Liver (tissue), 9 donors: ENCODE results near the gene LRRC18. TPM values are rescaled to one million over a fixed set of nuclear protein-coding genes. Genes with fewer than 3 reads are reported as not detected.

Source experiments
- DNase-seq: peaks from one replicate; pipeline ENCODE4 v3.0.0-alpha.2; 2017; ENCODE audit warnings: low spot score
- H3K27ac ChIP-seq, 2 donors: one replicate each; pipeline ENCODE4 v1.7.0; 2013; ENCODE audit warnings: inconsistent platforms in 2 of 2, low read length in 2 of 2, control low read depth in 1 of 2, low read depth in 1 of 2, mild to moderate bottlenecking in 1 of 2
- H3K27me3 ChIP-seq, 4 donors: one replicate each; pipeline versions ENCODE4 v1.6.1 to v1.7.0; 2013; ENCODE audit warnings: low read length in 3 of 4, inconsistent platforms in 1 of 4, mild to moderate bottlenecking in 1 of 4, moderate library complexity in 1 of 4; ENCODE audit not compliant: control insufficient read depth in 4 of 4, insufficient read depth in 4 of 4
- H3K36me3 ChIP-seq, 4 donors: one replicate each; pipeline versions ENCODE4 v1.6.1 to v1.7.0; 2013; ENCODE audit warnings: low read length in 3 of 4, mild to moderate bottlenecking in 3 of 4, low read depth in 1 of 4, moderate library complexity in 1 of 4; ENCODE audit not compliant: control insufficient read depth in 4 of 4, insufficient read depth in 3 of 4
- H3K4me1 ChIP-seq, 4 donors: one replicate each; pipeline versions ENCODE4 v1.6.1 to v1.7.0; 2013; ENCODE audit warnings: low read length in 3 of 4, mild to moderate bottlenecking in 3 of 4, moderate library complexity in 1 of 4; ENCODE audit not compliant: control insufficient read depth in 4 of 4, insufficient read depth in 4 of 4
- H3K4me3 ChIP-seq, 3 donors: one replicate each; pipeline versions ENCODE4 v1.6.1 to v1.7.0; 2013; ENCODE audit warnings: low read length in 3 of 3, control low read depth in 1 of 3, low read depth in 1 of 3, mild to moderate bottlenecking in 1 of 3
- H3K9ac ChIP-seq, 2 donors: one replicate each; pipeline ENCODE4 v1.7.0; 2013; ENCODE audit warnings: low read length in 2 of 2, mild to moderate bottlenecking in 2 of 2, moderate library complexity in 2 of 2, control low read depth in 1 of 2, low read depth in 1 of 2
- H3K9me3 ChIP-seq, 4 donors: one replicate each; pipeline versions ENCODE4 v1.6.1 to v1.7.0; 2013; ENCODE audit warnings: low read length in 3 of 4; ENCODE audit not compliant: control insufficient read depth in 4 of 4
- EGR1 ChIP-seq, 2 donors: IDR thresholded peaks; 2 replicates each; pipeline ENCODE4 v1.6.1; 2016 to 2018; ENCODE audit warnings: antibody characterized with exemption in 2 of 2, low read depth in 2 of 2
- FOXA1 ChIP-seq: IDR thresholded peaks from 2 replicates; pipeline ENCODE4 v1.6.1; 2016; ENCODE audit warnings: antibody characterized with exemption
- FOXA2 ChIP-seq: IDR thresholded peaks from 2 replicates; pipeline ENCODE4 v1.6.1; 2016; ENCODE audit warnings: antibody characterized with exemption
- GABPA ChIP-seq, 2 donors: IDR thresholded peaks in 1 of 2; conservative IDR thresholded peaks in 1 of 2; 2 replicates each; pipeline ENCODE4 v1.6.1; 2016; ENCODE audit warnings: antibody characterized with exemption in 2 of 2, mild to moderate bottlenecking in 1 of 2, moderate library complexity in 1 of 2
- HNF4A ChIP-seq, 2 donors: conservative IDR thresholded peaks; 2 replicates each; pipeline ENCODE4 v1.6.1; 2016; ENCODE audit warnings: antibody characterized with exemption in 2 of 2, mild to moderate bottlenecking in 2 of 2
- HNF4G ChIP-seq: IDR thresholded peaks from 2 replicates; pipeline ENCODE4 v1.6.1; 2016; ENCODE audit warnings: antibody characterized with exemption
- JUND ChIP-seq, 2 donors: IDR thresholded peaks; 2 replicates each; pipeline ENCODE4 v1.6.1; 2016; ENCODE audit warnings: antibody characterized with exemption in 2 of 2
- NR2F2 ChIP-seq: IDR thresholded peaks from 2 replicates; pipeline ENCODE4 v1.6.1; 2016; ENCODE audit warnings: antibody characterized with exemption
- RAD21 ChIP-seq, 2 donors: IDR thresholded peaks; 2 replicates each; pipeline ENCODE4 v1.6.1; 2016; ENCODE audit warnings: antibody characterized with exemption in 2 of 2, mild to moderate bottlenecking in 2 of 2
- RXRA ChIP-seq, 2 donors: IDR thresholded peaks; 2 replicates each; pipeline ENCODE4 v1.6.1; 2017 to 2018; ENCODE audit warnings: antibody characterized with exemption in 2 of 2, mild to moderate bottlenecking in 1 of 2
- SP1 ChIP-seq: IDR thresholded peaks from 2 replicates; pipeline ENCODE4 v1.6.1; 2018; ENCODE audit warnings: antibody characterized with exemption, mild to moderate bottlenecking
- TAF1 ChIP-seq: conservative IDR thresholded peaks from 2 replicates; pipeline ENCODE4 v1.6.1; 2016; ENCODE audit warnings: antibody characterized with exemption, mild to moderate bottlenecking
- YY1 ChIP-seq: IDR thresholded peaks from 2 replicates; pipeline ENCODE4 v1.6.1; 2016; ENCODE audit warnings: antibody characterized with exemption, mild to moderate bottlenecking
- WGBS: extraction: QIAGEN DNeasy Blood & Tissue Kit; methylation state at CpG from one replicate; pipeline ENCODE4 v1.1.7; 2013; 5-methylcytosine and 5-hydroxymethylcytosine counted together
- polyA plus RNA-seq, 2 donors: library from polyadenylated mRNA; stranded (reverse) in 1 of 2; unstranded in 1 of 2; fragments of 200-250 nt in 1 of 2; fragments of >200 nt in 1 of 2; fragmentation: Nextera tagmentation in 1 of 2; extraction: Ambion mirVana in 1 of 2; gene quantifications; one replicate each; pipeline versions ENCODE4 v1.2.1 to v1.2.3, GENCODE V29; 2013 to 2015
- total RNA-seq, 2 donors: library from RNA; depleted of rRNA; stranded (reverse); fragments of >200 nt; gene quantifications; one replicate each; pipeline ENCODE4 v1.2.3, GENCODE V29; 2014
- TF ChIP-seq, protein P1 (sequence below): fragments of 150-350 bp; IDR thresholded peaks from 2 replicates; pipeline ENCODE4 v1.5.1; 2017; ENCODE audit warnings: improper control_type of control experiment, low read depth, low read length; ENCODE audit not compliant: missing input control
- TF ChIP-seq, protein P2 (sequence below): IDR thresholded peaks from 2 replicates; pipeline ENCODE4 v1.6.1; 2016; ENCODE audit warnings: antibody characterized with exemption
- TF ChIP-seq, protein P3 (sequence below): IDR thresholded peaks from 2 replicates; pipeline ENCODE4 v1.6.1; 2016; ENCODE audit warnings: antibody characterized with exemption
- TF ChIP-seq, protein P4 (sequence below): IDR thresholded peaks from 2 replicates; pipeline ENCODE4 v1.6.1; 2016; ENCODE audit warnings: antibody characterized with exemption
- donor health status: healthy.
- donor health status: healthy.
- donor health status: healthy.
- donor health status: healthy.
- donor health status: healthy.

Gene LRRC18
- total and polyA plus RNA-seq, 4 donors = not detected

DNA sequence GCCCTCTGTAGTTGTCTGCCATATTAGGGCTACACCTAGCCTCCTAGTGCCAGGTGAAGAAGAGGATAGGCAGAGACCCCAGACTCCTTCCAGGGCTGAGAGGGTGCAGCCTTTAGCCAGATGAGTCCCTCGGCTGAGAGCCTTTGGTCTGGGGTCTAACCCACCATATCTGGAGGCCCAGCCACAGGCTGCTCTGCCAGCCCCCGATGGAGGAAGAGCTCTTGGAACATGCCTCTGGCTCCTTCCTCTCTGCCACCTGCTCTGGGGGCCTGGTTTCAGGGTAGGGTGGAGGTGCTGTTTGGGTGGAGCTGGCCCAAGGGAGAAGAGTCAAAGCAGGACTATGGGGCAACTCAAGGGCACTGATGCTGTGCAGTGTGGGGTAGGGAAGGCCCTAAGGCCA, 1.4 kb downstream of the LRRC18 start (continued):
- TF ChIP-seq, protein P1, sequence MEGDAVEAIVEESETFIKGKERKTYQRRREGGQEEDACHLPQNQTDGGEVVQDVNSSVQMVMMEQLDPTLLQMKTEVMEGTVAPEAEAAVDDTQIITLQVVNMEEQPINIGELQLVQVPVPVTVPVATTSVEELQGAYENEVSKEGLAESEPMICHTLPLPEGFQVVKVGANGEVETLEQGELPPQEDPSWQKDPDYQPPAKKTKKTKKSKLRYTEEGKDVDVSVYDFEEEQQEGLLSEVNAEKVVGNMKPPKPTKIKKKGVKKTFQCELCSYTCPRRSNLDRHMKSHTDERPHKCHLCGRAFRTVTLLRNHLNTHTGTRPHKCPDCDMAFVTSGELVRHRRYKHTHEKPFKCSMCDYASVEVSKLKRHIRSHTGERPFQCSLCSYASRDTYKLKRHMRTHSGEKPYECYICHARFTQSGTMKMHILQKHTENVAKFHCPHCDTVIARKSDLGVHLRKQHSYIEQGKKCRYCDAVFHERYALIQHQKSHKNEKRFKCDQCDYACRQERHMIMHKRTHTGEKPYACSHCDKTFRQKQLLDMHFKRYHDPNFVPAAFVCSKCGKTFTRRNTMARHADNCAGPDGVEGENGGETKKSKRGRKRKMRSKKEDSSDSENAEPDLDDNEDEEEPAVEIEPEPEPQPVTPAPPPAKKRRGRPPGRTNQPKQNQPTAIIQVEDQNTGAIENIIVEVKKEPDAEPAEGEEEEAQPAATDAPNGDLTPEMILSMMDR = no peak
- TF ChIP-seq FOXA2 = no peak
- TF ChIP-seq SP1 = no peak
- TF ChIP-seq, protein P2, sequence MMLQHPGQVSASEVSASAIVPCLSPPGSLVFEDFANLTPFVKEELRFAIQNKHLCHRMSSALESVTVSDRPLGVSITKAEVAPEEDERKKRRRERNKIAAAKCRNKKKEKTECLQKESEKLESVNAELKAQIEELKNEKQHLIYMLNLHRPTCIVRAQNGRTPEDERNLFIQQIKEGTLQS = no peak
- no peak for TF ChIP-seq YY1
- TF ChIP-seq JUND (IDR thresholded peaks at IDR 0.05) = no peak
- TF ChIP-seq, protein P3, sequence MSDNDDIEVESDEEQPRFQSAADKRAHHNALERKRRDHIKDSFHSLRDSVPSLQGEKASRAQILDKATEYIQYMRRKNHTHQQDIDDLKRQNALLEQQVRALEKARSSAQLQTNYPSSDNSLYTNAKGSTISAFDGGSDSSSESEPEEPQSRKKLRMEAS = no peak

DNA sequence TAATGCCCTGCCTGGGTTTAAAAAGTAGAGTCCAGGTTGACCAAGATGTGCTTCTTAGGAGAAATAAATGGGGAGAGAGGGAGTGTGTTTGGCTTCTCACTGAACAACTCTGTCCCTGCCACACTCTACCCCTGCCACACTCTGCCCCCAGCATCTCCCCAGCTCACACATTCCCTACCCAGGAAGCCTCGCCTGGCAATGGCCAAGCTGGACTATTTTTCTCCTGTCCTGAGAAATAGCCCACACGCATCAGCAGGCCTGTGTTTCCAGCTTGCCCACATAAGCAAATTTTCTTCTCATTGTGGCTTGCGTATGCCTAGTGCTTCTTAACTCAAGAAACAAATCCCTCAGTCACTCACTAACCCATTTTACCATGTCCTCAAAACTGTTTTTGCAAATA, 1.8 kb downstream of the LRRC18 start:
- no peak for TF ChIP-seq NR2F2
- TF ChIP-seq, protein P4, sequence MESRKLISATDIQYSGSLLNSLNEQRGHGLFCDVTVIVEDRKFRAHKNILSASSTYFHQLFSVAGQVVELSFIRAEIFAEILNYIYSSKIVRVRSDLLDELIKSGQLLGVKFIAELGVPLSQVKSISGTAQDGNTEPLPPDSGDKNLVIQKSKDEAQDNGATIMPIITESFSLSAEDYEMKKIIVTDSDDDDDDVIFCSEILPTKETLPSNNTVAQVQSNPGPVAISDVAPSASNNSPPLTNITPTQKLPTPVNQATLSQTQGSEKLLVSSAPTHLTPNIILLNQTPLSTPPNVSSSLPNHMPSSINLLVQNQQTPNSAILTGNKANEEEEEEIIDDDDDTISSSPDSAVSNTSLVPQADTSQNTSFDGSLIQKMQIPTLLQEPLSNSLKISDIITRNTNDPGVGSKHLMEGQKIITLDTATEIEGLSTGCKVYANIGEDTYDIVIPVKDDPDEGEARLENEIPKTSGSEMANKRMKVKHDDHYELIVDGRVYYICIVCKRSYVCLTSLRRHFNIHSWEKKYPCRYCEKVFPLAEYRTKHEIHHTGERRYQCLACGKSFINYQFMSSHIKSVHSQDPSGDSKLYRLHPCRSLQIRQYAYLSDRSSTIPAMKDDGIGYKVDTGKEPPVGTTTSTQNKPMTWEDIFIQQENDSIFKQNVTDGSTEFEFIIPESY = no peak
- TF ChIP-seq HNF4G = no peak
- no peak for TF ChIP-seq SP1
- TF ChIP-seq YY1 = no peak
- 95% methylated on average over 3 of the region's 3 CpGs for WGBS
- Histone ChIP-seq H3K4me3 (no peak overlapping the region), H3K9ac (no peak overlapping the region), H3K36me3 (no peaks in the 10 kb centered on the region), H3K27me3 (no peaks in the 10 kb centered on the region), H3K9me3 (no peaks in the 10 kb centered on the region), H3K27ac (no peak overlapping the region), H3K4me1 (no peaks in the 10 kb centered on the region)
- peak; percentile 6 for DNase-seq

DNA sequence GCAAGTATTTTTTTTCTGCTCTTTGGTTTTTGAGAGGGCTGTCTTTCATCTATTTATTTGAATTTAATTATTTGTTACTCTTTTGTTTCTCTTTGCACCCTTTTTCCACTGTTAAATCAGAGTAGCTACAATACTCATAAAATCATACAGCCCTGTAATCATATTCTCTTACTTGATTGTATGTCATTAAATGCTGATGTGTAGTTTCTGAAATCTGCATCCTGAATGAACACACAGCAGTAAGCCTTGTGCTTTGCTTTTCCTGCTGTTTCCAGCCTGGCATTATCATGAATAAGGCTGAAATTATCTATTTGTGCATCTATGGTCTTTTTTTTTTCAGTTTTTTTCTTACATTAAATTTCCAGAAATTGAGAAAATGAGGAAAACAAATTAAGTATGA, 4.1 kb downstream of the LRRC18 start:
- no peaks in the 10 kb centered on the region for H3K9me3 ChIP-seq
- H3K4me3 ChIP-seq = no peak overlapping the region
- TF ChIP-seq SP1 (no peak), JUND (IDR thresholded peaks at IDR 0.05) (no peak), NR2F2 (no peak), YY1 (no peak), TAF1 (no peak), EGR1 (IDR thresholded peaks at IDR 0.05; ENCODE audit: low read depth in 2 of 2) (no peak), HNF4A (conservative IDR thresholded peaks at IDR 0.05) (no peak), HNF4G (no peak), GABPA (IDR thresholded peaks at IDR 0.05 in 1 of 2, conservative IDR thresholded peaks at IDR 0.05 in 1 of 2) (no peak), FOXA1 (no peak), FOXA2 (no peak), RAD21 (IDR thresholded peaks at IDR 0.05) (no peak), RXRA (IDR thresholded peaks at IDR 0.05) (no peak)
- TF ChIP-seq, protein P1 = no peak
- TF ChIP-seq, protein P3 = no peak
- TF ChIP-seq, protein P2 = no peak
- TF ChIP-seq, protein P4 = no peak

More for the DNA sequence above, 4.1 kb downstream of the LRRC18 start:
- no peak for DNase-seq
- H3K4me1 ChIP-seq = no peaks in the 10 kb centered on the region
- H3K9ac ChIP-seq = no peak overlapping the region
- H3K27me3 ChIP-seq = no peaks in the 10 kb centered on the region
- no peak overlapping the region for H3K27ac ChIP-seq
- H3K36me3 ChIP-seq = no peaks in the 10 kb centered on the region
